Activated gamma-delta T cell treated with anti-CD3 and anti-CD28 coated beads, Interleukin-2, amount 50 U/mL, for 16 hours (primary cell): ENCODE results near the gene GNG10.
"Not testable (repeated sequence)": the region's sequence is repeated elsewhere in the genome, so short reads cannot be mapped to it uniquely, and the experiment has no call there.

Experiments used
- DNase-seq: peaks from one replicate; pipeline ENCODE4 v3.0.0-alpha.2; 2020; ENCODE audit warnings: low read depth

GNG10 gene

DNA sequence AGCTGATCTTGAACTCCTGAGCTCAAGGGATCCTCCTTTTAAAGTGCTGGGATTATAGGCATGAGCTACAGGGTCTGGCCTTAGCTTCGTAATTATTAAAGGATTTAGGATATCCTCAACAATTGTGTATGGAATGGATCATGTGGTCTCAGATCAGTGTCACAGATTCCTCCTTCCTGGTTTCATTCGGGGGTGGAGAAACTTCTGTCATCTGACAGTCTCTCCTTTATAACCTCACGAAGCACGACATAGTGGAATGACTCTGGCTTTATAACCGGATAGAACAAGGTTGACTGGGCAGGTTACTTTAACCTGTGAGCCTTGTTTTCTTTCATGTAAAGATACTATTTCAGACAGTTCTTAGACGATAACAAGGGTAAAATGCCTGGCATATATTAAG lies 4.4 kb upstream of the GNG10 start:
- no peak for DNase-seq

DNA sequence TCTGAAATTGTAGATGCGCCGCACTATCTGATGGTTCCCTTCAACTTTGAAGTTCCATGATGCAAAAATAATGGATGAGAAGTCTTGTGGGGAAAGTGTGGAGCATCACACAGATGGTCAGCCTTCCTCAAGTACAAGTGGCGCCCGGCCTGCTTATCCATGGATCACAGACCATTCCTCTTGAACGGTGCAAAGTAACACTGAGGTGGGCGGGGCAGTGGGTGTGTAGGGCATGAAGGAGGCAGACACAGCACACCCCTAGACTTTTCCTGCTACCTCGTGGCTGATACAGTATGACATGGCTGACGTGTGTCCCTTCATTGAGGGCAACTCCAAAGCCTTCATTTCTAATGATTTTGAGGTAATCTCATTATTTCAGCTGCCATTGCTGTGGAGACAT lies 2.5 kb upstream of the GNG10 start:
- no peak for DNase-seq

- no peak for DNase-seq
Measured at GRCh38 chr9:111659691-111660090, 1.7 kb upstream of the GNG10 start.

DNA sequence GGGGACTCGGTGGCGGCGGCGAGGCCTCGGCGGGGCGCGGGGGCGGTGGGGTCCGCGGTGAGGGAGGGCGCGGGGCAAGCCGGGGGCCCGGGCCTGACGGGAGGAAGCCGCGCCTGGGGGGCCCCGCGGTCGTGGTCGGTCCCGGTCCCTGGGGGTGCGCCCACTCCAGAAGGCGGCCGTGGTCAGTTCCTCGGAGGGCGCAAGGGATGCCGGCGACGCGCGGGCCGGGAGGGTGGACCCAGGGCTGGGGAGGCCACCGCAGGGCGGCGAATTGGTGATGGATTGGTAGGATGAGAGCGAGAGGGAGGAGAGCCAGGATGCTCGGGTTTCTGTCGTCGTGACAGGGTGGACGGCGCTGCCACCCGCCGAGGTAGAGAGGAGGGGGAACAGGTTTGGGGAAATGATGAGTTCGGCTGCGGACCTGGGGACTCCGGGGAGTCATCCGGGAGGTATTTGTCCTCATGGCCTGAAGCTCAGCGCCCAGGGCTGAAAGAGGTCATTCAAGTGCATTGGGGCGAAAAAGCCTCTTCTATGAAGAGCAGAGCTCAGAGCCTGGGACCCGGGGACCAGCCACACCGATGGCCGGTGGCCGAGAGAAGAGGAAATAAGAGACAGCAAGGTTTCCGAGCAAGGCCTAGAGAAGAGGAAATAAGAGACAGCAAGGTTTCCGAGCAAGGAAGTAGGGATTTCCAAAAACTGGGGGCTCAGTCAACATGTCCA lies 557 bp downstream of the GNG10 start:
- peak; percentile 7 for DNase-seq

DNA sequence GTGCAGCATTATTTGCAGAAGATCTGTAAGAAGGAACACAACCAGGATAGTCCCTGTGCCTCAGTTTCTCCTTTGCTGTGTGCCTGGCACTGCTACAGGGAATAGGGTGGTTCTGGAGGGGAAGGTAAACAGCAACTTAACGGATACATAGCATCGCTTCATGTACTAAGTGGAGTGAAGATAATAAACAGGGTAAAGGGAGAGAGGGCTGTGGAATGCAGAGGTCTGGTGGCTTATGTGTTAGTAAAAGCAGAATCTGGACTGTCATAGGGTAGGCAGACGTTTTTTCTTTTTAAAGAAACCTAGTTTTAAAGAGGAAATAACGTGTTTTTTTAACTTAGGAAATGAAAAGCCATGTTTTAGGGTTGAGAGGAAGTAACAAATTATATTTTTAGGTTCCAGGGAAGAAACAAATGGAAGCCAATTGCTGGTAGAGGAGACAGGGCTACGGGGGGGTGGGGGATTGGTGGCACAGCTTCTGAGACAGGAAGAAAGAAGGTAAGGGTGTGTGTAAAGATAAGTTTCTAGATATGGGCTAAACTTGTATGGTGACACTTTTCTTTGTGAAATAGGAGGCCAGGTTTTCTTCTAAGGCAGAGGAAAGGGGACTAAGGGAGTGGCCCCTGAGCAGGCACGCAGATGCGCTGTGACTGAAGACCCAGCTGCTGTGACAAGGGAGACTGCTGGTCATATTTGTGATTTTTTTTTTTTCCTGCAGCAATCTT lies 1.3 kb downstream of the GNG10 start:
- DNase-seq = no peak

GRCh38 chr9:111663301-111663823 lies 2.0 kb downstream of the GNG10 start:
- no peak for DNase-seq

- DNase-seq = no peak
Measured at GRCh38 chr9:111668026-111668573, 6.7 kb downstream of the GNG10 start.

DNA sequence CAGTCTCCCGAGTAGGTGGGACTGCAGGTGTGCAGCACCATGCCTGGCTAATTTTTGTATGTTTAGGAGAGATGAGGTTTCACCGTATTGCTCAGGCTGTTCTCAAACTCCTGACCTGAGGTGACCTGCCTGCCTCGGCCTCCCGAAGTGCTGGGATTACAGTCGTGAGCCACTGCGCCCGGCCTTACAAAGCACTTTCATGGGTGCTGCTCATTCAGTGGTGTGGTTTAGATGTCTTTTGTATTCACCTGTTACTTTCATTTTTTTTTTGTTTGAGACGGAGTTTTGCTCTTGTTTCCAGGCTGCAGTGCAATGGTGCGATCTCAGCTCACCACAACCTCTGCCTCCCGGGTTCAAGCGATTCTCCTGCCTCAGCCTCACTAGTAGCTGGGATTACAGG lies 7.2 kb downstream of the GNG10 start:
- DNase-seq = not testable (repeated sequence)

DNA sequence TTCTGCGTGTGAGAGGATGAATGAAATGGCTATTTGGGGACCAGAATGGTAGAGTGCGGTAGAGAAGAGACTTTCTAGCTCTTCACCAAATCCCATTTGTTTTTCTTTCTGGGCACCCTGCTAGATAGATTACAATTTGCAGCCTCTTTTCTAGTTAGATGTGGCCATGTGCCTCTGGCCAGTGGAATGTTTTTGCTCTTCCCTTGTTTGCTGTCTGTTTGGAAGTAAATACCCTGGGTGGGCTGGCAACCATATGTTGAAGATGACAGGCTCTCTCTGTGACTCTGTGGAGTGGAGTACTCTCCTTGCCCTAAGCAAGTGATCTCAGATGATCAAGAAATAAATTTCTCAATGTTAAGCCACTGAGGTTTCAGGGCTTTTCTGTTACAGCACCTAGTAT lies 12.9 kb downstream of the GNG10 start:
- DNase-seq = no peak

DNA sequence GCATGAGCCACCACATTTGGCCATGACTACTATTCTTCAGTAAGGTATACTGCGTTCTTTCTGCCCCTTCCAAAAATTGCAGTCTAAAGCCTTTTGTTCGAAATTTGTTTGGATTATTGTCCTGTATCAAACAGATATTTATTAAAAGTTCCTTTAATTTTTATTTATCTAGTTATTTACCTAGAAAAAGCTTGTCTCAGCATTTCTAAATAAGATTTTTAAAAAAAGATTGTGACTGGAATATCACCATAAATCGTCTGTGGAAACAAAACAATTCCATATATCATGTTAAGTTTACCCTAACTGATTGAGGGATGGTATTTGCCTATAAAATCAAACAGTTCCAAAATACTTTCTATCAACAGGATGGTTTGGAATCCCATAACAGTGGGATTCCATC lies 14.7 kb downstream of the GNG10 start:
- DNase-seq = no peak

DNA sequence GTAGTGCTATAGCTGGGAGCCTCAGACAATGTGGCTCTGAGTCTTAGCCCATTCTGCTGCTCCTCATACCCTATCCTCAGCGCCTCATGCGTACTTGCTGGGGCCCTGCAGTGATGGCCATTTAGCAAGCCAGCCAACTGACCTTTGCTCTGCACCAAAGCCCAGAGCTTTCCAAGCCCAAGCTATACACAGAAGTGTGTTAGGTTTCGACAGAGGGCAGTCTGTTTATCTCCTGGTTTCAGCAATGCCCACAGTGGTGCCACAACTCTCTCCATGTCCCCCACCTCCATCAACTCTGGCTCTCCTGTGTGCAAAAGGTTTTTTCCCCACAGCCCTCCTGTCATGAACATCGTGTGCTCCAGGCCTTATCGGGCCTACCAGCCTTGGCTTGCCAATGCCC lies 16.9 kb downstream of the GNG10 start:
- DNase-seq = no peak

DNA sequence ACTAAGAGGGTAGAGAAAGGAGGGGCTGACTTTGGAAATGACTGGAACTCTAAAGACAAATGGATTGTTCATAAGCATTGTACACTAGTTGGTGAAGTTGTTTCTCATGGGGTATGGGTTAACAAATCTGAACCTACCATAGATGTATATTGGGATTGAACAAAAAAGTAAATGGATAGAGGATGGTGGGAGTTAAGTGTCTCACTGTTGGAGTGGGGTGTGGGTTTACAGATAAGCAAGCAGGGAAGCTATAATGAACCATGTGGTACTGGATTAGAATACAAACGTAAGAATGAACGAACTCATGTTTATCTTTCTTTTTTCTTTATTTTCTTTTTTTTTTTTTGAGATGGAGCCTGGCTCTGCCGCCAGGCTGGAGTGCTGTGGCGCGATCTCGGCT lies 17.8 kb downstream of the GNG10 start:
- DNase-seq = no peak

GRCh38 chr9:111683392-111683791 lies 22.0 kb downstream of the GNG10 start:
- no peak for DNase-seq

- DNase-seq = no peak
Measured at GRCh38 chr9:111691672-111692329, 30.4 kb downstream of the GNG10 start.

DNA sequence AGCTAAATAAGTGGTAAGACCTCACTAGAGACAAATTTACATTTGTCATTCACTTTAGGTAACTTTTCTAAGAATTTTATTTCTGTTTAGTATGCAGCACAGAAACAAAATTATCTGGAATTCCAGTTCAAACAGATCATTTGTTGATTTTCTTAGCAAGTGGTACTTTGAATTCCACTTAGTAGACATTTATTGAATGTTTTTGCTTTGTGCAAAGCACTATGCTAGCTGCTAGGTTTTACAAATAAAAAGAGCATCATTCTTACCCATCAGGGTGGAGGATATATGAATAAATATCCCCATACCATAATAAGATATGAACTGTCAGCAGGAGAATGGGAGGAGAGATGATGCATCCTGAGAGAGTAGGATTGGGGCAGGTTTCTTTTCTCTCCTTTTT lies 35.4 kb downstream of the GNG10 start:
- no peak for DNase-seq

DNA sequence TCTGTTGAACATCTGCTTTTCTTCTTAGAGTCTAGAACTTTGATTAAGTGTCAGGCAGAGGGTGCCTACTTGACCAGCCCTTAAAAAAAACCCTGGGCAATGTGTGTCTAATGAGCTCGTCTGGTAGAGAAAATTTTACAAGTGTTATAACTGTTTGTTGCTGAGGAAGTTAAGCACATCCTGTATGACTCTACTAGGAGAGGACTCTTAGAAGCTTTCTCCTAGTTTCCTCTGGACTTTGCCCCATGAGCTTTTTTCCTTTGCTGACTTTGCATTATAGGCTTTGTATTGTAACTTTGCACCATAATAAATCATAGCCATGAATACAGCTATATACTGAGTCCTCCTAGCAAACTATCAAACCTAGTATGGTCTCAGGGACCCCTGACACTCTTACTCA lies 39.4 kb downstream of the GNG10 start:
- DNase-seq = no peak

GRCh38 chr9:111704503-111704902 lies 43.1 kb downstream of the GNG10 start:
- DNase-seq = no peak

- no peak for DNase-seq
Measured at GRCh38 chr9:111711548-111711947, 50.1 kb downstream of the GNG10 start.

GRCh38 chr9:111712369-111712768 lies 51.0 kb downstream of the GNG10 start:
- DNase-seq = no peak

DNA sequence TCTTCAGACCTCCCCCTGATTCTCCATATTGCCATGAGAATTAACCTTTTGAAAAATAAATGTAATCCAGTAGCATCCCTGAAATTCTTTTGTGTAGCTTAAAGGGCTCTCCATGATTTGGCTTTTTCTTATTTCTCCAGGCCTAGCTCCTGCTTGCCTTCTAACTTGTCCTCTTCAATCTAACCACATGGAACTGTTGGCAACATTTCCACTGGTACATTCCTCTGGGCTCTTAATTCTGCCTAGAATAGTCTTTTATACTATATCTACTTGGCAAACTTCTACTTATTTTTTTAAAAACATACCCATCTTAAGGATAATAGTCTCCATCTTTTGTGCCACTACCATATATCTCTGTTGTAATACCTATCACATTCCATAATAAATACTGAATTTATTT lies 54.1 kb downstream of the GNG10 start:
- DNase-seq = no peak

DNA sequence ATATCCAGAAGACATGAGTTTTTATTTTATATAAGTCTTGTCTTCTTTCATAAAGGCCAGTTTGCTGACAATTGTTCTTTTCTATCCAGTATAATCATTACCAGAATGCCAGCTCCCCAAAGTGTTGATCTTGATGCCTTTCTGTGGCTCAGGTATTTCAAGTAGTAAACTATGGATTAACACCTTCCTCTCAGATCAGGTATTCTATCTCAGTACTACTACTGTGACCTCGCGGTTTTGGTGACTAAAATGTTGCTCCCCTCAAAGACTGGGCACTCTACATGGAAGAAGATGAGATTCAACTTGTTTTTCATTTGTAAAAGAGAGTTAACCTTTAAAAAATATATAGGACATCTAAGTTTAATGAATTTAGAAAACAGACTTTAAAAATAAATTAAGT lies 58.1 kb downstream of the GNG10 start:
- DNase-seq = no peak
